LNCAP (cell line): Measurements from ENCODE around the gene BICD1.

Source experiments
- CTCF ChIP-seq: fragments of 450-650 bp; IDR thresholded peaks from 2 replicates; pipeline ENCODE4 v1.5.1; 2017; ENCODE audit warnings: mild to moderate bottlenecking

BICD1 gene

DNA sequence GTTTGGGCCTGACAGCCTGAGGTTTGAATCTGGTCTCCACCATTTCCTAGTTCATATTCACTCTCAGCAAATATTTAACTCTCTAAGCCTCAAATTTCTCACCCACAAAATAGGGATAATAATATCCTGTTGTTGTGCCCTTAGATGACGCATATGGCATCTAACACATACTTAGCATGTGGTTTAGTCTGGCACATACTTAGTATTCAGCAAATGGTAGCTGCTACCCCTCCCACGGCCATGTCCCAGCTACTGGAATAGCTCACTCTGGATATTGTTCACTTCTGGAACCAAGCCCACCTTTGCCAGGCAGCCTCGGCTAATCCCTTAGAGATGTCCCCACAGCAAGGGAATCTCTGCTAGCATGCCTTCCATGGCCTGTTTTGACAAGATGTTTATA, 53.3 kb downstream of the BICD1 start:
- no peak for TF ChIP-seq CTCF

DNA sequence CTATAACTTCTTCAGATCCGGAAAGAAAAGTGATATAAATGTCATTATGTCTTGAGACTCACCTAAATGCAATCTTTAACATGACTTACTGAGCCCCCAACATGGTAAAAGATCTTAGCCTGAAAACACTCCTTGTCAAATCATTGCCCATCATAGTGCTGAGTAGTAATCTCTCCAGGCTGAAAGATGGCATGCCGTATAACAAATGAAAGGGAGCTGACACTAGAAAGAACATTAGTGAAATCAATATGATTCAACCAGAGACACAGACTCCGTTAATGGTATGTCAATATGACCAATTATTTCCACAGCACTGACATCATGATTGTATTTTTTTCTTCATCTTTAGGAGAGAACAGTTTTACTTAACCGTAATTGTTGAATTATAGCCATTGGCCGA, 54.4 kb downstream of the BICD1 start:
- no peak for TF ChIP-seq CTCF

DNA sequence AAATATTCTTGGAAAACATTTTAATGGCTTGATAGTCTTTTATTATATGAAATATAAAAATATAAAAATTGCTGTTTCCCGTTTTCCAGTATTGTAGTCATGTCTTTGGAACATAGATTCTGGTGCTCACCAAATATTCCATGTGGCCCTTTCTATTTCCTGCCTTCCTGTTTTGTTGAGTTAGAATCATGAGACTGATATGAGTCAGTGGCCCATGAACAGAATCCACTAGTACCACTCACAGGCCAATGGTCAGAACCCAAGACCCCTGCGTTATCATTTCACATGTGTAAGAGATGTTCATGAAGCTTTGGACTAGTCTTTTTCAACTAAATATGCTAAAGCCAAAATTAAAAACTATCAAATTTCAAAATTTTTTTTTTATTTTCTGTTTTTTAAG, 56.9 kb downstream of the BICD1 start:
- no peak for TF ChIP-seq CTCF

- no peak for TF ChIP-seq CTCF
Measured at GRCh38 chr12:32166510-32166909, 59.9 kb downstream of the BICD1 start.

GRCh38 chr12:32170437-32170998, 63.9 kb downstream of the BICD1 start:
- no peak for TF ChIP-seq CTCF

- no peak for TF ChIP-seq CTCF
Measured at GRCh38 chr12:32171211-32171610, 64.6 kb downstream of the BICD1 start.

DNA sequence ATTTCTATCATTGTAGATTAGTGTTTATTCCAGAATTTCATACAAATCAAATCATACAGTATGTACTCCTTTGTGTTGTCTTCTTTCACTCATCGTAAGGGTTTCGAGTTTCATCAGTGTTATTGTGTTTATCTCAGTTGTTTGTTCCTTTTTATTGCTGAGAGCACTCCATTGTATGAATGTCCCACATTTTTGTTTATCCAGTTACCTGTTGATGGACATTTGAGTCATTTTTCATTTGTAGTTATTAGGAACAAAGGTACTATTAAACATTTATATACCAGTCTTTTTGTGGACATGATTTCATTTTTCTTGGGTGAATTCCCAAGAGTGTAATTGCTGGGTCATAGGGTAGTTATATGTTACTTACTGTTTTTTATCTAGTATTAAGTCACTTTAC, 70.0 kb downstream of the BICD1 start:
- TF ChIP-seq CTCF: no peak

GRCh38 chr12:32178341-32179010, 71.8 kb downstream of the BICD1 start:
- TF ChIP-seq CTCF: no peak
